ENCODE measurements around the gene GFI1B.
"Not testable (repeated sequence)": the region's sequence is repeated elsewhere in the genome, so short reads cannot be mapped to it uniquely, and the experiment has no call there.

Gene GFI1B

DNA sequence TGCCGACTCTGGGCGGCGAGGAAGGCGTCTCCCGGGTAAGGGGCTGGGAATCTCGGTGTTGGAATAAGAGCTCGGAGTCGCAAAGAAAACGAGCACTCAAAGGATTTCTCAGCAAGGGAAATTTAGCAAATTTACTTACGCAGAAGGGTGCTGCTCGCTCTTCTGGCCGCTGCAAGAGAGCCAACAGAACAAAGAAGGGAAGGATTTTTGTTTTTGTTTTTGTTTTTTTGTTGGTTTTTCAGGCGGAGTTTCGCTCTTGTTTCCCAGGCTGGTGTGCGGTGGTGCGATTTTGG is 52.6 kb downstream of the GFI1B start:
- TF ChIP-seq, protein P1, sequence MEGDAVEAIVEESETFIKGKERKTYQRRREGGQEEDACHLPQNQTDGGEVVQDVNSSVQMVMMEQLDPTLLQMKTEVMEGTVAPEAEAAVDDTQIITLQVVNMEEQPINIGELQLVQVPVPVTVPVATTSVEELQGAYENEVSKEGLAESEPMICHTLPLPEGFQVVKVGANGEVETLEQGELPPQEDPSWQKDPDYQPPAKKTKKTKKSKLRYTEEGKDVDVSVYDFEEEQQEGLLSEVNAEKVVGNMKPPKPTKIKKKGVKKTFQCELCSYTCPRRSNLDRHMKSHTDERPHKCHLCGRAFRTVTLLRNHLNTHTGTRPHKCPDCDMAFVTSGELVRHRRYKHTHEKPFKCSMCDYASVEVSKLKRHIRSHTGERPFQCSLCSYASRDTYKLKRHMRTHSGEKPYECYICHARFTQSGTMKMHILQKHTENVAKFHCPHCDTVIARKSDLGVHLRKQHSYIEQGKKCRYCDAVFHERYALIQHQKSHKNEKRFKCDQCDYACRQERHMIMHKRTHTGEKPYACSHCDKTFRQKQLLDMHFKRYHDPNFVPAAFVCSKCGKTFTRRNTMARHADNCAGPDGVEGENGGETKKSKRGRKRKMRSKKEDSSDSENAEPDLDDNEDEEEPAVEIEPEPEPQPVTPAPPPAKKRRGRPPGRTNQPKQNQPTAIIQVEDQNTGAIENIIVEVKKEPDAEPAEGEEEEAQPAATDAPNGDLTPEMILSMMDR (IDR thresholded peaks at IDR 0.05; ENCODE audit: borderline replicate concordance, insufficient read depth, low read depth, low read length), result no peak
- H3K4me3 ChIP-seq (ENCODE audit: low read depth, low read length), result peak overlapping the region; percentile 93

DNA sequence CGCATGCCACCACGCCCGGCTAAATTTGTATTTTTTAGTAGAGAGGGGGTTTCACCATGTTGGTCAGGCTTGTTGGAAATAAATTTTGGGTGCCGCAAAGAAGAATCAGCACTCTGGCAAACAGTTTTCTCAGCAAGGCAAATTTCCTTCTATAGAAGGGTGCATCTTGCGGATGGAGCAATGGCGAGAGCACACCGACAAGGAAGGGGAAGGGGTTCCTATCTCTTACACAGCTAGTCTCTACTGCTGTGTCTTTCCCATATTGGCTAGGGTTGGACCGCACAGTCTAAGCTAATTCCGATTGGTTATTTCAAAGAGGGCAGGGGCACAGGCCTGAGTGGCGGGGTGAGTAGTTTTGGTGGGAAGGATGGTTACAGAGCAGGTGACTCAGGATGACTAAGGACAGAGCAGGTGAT is 53.0 kb downstream of the GFI1B start:
- TF ChIP-seq, protein P1 (IDR thresholded peaks at IDR 0.05; ENCODE audit: borderline replicate concordance, insufficient read depth, low read depth, low read length), result no peak

DNA sequence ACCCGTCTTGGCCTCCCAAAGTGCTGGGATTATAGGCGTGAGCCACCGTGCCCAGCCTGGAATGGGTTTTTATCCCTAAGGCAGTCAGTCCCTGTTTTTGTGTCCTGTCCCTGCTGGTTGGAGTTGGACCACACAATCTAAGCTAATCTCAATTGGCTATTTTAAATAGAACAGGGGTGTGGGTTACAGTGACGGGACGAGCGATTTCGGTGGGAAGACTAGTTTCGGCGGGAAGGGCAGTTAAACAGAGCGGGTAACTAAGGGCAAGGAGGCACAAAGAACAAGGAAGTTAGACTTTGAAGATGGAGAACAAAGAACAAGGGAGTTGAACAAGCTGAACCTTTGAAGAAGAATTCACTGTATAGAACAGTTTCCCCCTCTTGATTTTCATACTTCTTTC is 53.7 kb downstream of the GFI1B start:
- TF ChIP-seq, protein P1 (IDR thresholded peaks at IDR 0.05; ENCODE audit: borderline replicate concordance, insufficient read depth, low read depth, low read length), result no peak
- no peak overlapping the region for H3K4me3 ChIP-seq (ENCODE audit: low read depth, low read length)

More for the DNA sequence above, 53.0 kb downstream of the GFI1B start:
- H3K4me3 ChIP-seq (ENCODE audit: low read depth, low read length), result peak overlapping the region; percentile 93

DNA sequence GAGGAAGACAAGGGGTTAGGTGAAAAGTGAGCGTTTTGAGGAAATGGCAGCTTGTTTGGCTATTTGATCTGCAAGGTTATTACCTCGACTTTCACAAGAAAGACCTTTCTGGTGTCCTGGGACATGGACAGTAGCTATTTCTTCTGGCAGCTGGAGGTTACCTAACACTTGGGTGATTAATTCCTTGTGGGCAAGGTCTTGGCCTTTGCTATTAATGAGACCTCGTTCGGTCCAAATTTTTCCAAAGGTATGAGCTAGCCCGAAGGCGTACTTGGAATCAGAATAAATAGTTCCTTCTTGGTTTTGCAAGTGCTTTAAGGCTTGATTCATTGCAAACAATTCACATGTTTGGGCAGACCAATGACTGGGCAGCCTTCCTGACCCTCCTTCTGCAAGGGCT is 57.2 kb downstream of the GFI1B start:
- TF ChIP-seq, protein P1 (IDR thresholded peaks at IDR 0.05; ENCODE audit: borderline replicate concordance, insufficient read depth, low read depth, low read length), result no peak
- no peak overlapping the region for H3K4me3 ChIP-seq (ENCODE audit: low read depth, low read length)

DNA sequence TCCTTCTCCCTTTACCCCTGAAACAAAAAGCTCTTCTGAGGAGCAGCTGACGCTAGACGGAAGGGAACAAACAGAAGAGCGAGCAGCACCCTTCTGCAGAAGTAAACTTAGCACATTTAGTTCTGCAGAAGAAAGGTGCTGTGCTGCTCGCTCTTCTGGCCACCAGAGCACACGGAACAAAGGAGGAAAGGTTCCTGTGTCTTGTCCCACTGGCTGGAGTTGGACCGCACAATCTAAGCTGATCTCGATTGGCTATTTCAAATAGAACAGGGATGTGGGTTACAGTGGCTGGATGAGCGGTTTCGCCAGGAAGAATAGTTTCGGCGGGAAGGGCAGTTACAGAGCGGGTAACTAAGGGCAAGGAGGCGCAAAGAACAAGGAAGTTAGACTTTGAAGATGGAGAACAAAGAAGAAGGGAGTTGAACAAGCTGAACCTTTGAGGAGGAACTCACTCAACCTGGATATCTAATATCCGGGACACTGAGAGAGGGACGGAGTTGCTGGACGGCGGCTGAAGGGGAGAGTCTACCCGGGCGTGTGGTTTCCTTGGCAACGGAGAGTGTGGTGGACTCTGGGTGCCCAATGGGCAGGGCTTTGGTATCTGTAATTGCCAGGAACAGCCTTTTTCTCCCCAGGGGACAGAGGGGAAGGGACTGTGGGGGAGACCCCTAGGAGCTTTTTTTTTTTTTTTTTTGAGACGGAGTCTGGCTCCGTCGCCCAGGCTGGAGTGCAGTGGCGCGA is 59.5 kb downstream of the GFI1B start:
- no peak overlapping the region for H3K4me3 ChIP-seq (ENCODE audit: low read depth, low read length)

DNA sequence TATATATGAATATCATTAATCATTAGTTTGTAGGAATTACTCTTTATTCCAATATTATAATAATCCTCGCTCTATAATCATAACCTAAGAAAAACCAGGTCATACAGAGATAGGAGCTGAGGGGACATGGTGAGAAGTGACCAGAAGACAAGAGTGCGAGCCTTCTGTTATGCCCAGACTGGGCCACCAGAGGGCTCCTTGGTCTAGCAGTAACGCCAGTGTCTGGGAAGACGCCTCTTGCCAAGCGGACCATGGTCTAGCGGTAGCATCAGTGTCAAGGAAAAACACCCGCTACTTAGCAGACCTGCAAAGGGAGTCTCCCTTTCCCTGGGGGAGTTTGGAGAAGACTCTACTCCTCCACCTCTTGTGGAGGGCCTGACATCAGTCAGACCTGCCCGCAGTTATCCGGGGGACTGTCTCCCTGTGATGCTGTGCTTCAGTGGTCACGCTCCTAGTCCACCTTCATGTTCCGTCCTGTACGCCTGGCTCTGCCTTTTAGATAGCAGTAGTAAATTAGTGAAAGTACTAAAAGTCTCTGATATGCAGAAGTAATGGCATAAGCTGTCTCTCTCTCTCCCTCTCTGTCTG is 62.5 kb downstream of the GFI1B start:
- TF ChIP-seq, protein P1 (IDR thresholded peaks at IDR 0.05; ENCODE audit: borderline replicate concordance, insufficient read depth, low read depth, low read length), result peak; percentile 60
- not testable (repeated sequence) for H3K4me3 ChIP-seq (ENCODE audit: low read depth, low read length)

More for the DNA sequence above, 59.5 kb downstream of the GFI1B start:
- TF ChIP-seq, protein P1 (IDR thresholded peaks at IDR 0.05; ENCODE audit: borderline replicate concordance, insufficient read depth, low read depth, low read length), result no peak

Data from GM12875 (cell line).